KMS-11 (cell line): ENCODE measurements around the gene UBE2E2.

Experiments used
- H2AFZ ChIP-seq: fragments of 200-600 bp; sonication (generic); 2 replicates; pipeline ENCODE4 v1.6.1; 2016; ENCODE audit warnings: antibody characterized with exemption, mixed run types, low read depth
- H3K27ac ChIP-seq: fragments of 200-600 bp; sonication (generic); 2 replicates; pipeline ENCODE4 v1.6.1; 2016; ENCODE audit warnings: mild to moderate bottlenecking, mixed run types
- H3K27me3 ChIP-seq: fragments of 200-600 bp; sonication (generic); 2 replicates; pipeline ENCODE4 v1.6.1; 2017; ENCODE audit warnings: mild to moderate bottlenecking, low read depth, mixed run types, moderate library complexity; ENCODE audit not compliant: insufficient read depth
- H3K36me3 ChIP-seq: fragments of 200-600 bp; sonication (generic); 2 replicates; pipeline ENCODE4 v1.6.1; 2017; ENCODE audit warnings: mild to moderate bottlenecking, mixed run types; ENCODE audit not compliant: insufficient read depth
- H3K4me1 ChIP-seq: fragments of 200-600 bp; sonication (generic); 2 replicates; pipeline ENCODE4 v1.6.1; 2016; ENCODE audit warnings: mild to moderate bottlenecking, low read depth, mixed run types; ENCODE audit not compliant: poor library complexity, severe bottlenecking
- H3K4me2 ChIP-seq: fragments of 200-600 bp; sonication (generic); 2 replicates; pipeline ENCODE4 v1.7.0; 2016; ENCODE audit warnings: mild to moderate bottlenecking, mixed run types
- H3K4me3 ChIP-seq: fragments of 200-600 bp; sonication (generic); IDR thresholded peaks from 2 replicates; pipeline ENCODE4 v1.6.1; 2017; ENCODE audit warnings: low read depth, low read length, mixed read lengths; ENCODE audit not compliant: insufficient read depth
- H3K79me2 ChIP-seq: fragments of 200-600 bp; sonication (generic); 2 replicates; pipeline ENCODE4 v1.6.1; 2016; ENCODE audit warnings: low read depth, mixed run types; ENCODE audit not compliant: insufficient read depth
- H3K9ac ChIP-seq: fragments of 200-600 bp; sonication (generic); 2 replicates; pipeline ENCODE4 v1.6.1; 2016; ENCODE audit warnings: mild to moderate bottlenecking, mixed run types
- H4K20me1 ChIP-seq: fragments of 200-600 bp; sonication (generic); 2 replicates; pipeline ENCODE4 v1.6.1; 2016; ENCODE audit warnings: mild to moderate bottlenecking, mixed run types; ENCODE audit not compliant: insufficient read depth
- TF ChIP-seq, protein P1 (sequence below): fragments of 200-600 bp; sonication (generic); conservative IDR thresholded peaks from 2 replicates; pipeline ENCODE4 v1.6.1; 2017; ENCODE audit warnings: low read depth, mild to moderate bottlenecking, antibody characterized with exemption, low read length, moderate library complexity, mixed read lengths

The UBE2E2 gene

DNA sequence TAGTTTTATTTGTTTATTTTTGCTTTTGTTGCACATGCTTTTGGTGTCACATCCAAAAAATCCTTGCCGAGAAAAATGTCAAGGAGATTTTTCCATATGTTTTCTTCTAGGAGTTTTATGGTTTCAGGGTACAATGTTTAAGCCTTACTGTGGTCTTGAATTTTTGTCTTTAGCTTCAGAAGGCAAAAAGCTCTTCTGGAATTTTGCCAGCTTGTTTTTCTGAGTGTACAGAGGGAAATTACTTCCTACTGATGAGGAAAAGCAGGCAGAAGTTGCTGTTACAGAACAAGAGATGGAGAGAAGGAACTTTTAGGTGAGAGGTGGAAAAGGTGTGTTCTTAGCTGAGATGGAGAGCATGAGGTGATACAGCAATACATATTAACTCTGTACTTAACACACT, 59.6 kb downstream of the UBE2E2 start:
- H2AFZ ChIP-seq = no peak overlapping the region
- no peaks in the 10 kb centered on the region for H3K27me3 ChIP-seq
- no peaks in the 10 kb centered on the region for H4K20me1 ChIP-seq
- no peak overlapping the region for H3K4me2 ChIP-seq
- no peaks in the 10 kb centered on the region for H3K36me3 ChIP-seq
- TF ChIP-seq, protein P1, sequence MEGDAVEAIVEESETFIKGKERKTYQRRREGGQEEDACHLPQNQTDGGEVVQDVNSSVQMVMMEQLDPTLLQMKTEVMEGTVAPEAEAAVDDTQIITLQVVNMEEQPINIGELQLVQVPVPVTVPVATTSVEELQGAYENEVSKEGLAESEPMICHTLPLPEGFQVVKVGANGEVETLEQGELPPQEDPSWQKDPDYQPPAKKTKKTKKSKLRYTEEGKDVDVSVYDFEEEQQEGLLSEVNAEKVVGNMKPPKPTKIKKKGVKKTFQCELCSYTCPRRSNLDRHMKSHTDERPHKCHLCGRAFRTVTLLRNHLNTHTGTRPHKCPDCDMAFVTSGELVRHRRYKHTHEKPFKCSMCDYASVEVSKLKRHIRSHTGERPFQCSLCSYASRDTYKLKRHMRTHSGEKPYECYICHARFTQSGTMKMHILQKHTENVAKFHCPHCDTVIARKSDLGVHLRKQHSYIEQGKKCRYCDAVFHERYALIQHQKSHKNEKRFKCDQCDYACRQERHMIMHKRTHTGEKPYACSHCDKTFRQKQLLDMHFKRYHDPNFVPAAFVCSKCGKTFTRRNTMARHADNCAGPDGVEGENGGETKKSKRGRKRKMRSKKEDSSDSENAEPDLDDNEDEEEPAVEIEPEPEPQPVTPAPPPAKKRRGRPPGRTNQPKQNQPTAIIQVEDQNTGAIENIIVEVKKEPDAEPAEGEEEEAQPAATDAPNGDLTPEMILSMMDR = no peak
- no peaks in the 10 kb centered on the region for H3K4me1 ChIP-seq
- H3K4me3 ChIP-seq = no peak overlapping the region
- peaks cover 8% of the 10 kb centered on the region; the same call in 1 of the 2 replicates for H3K79me2 ChIP-seq
- no peak overlapping the region for H3K9ac ChIP-seq
- H3K27ac ChIP-seq = no peak overlapping the region

DNA sequence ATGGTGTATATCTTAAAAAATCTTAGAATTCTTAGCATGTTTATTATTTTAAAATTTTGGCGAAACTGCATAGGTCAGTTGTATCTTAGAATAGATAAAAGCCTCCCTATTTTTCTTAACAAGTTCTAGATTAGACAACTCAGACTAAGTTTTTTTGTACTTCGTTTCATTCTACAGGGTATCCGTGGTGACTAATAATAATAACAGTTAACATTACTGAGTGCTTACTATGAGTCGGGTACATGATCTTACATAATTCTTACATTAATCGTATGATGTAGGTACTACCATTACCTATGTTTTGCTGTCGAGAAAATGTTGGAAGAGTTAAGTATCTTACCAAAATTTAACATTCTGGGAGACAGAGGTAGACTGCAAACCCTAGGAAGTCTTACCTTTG, 60.7 kb downstream of the UBE2E2 start:
- no peak overlapping the region for H3K27ac ChIP-seq
- H3K9ac ChIP-seq = no peak overlapping the region
- no peaks in the 10 kb centered on the region for H3K27me3 ChIP-seq
- TF ChIP-seq, protein P1 = no peak
- no peak overlapping the region for H3K4me3 ChIP-seq
- no peak overlapping the region for H2AFZ ChIP-seq
- no peak overlapping the region for H3K4me2 ChIP-seq
- peaks cover 4% of the 10 kb centered on the region; the same call in 1 of the 2 replicates for H3K79me2 ChIP-seq
- H3K36me3 ChIP-seq = no peaks in the 10 kb centered on the region
- no peaks in the 10 kb centered on the region for H3K4me1 ChIP-seq
- no peaks in the 10 kb centered on the region for H4K20me1 ChIP-seq

DNA sequence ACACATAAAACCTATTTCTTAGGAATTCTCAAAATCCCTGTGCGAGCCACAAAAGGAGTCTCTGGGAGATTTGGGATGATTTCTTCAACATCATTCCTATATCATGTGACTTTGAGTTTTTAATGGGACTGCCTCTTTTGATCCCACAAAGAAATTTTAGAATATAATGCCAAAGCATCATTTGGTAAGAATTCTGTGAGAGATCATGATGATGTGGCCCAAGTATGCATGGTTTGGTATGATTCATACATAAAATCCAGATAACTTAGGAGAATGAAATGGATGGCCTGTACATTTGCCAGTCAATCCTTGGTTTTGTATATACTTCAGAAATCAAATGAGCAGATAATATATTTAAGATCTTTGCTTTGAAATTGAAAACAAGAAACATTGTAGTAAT, 61.3 kb downstream of the UBE2E2 start:
- H3K36me3 ChIP-seq = no peaks in the 10 kb centered on the region
- H3K79me2 ChIP-seq = peaks cover 4% of the 10 kb centered on the region; the same call in 1 of the 2 replicates
- H3K4me2 ChIP-seq = no peak overlapping the region
- no peak overlapping the region for H3K27ac ChIP-seq
- no peak overlapping the region for H3K9ac ChIP-seq
- TF ChIP-seq, protein P1 = no peak
- H3K27me3 ChIP-seq = no peaks in the 10 kb centered on the region
- H4K20me1 ChIP-seq = no peaks in the 10 kb centered on the region
- no peak overlapping the region for H3K4me3 ChIP-seq
- H3K4me1 ChIP-seq = no peaks in the 10 kb centered on the region
- H2AFZ ChIP-seq = no peak overlapping the region

DNA sequence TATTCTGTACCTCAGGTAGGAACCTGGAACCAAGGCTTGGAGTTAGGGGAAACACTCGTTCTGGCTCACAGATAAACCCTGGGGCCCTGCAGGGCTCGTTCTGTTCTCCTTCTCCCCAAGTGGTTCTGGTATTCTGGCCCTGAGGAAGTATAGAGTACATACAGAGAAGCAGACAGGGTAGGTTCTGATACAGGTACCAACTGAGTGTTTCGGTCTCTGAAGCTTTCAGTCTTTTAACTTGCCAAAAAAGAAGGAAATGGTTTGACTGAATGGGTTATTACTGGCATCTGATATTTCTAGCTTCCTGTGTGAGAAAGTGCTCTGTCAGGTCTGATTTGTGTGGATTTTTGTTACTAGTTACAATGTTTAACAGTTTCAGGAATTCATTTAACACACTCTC, 67.3 kb downstream of the UBE2E2 start:
- Histone ChIP-seq H3K4me2 (no peak overlapping the region), H3K9ac (no peak overlapping the region), H3K79me2 (no peaks in the 10 kb centered on the region), H4K20me1 (no peaks in the 10 kb centered on the region), H3K4me1 (no peaks in the 10 kb centered on the region), H3K4me3 (no peak overlapping the region), H2AFZ (no peak overlapping the region), H3K27ac (no peak overlapping the region), H3K27me3 (no peaks in the 10 kb centered on the region), H3K36me3 (no peaks in the 10 kb centered on the region)
- TF ChIP-seq, protein P1 = no peak
